GM19467 (cell line): ENCODE measurements around the gene STON1.
"Not testable (repeated sequence)": the region's sequence is repeated elsewhere in the genome, so short reads cannot be mapped to it uniquely, and the experiment has no call there.

ENCODE experiments used
- ATAC-seq: cut with Tn5 transposase; IDR thresholded peaks from one replicate; pipeline ENCODE4 v1.9.1; 2021; ENCODE audit warnings: mild to moderate bottlenecking, moderate library complexity; ENCODE audit not compliant: unreplicated experiment

Gene STON1

DNA sequence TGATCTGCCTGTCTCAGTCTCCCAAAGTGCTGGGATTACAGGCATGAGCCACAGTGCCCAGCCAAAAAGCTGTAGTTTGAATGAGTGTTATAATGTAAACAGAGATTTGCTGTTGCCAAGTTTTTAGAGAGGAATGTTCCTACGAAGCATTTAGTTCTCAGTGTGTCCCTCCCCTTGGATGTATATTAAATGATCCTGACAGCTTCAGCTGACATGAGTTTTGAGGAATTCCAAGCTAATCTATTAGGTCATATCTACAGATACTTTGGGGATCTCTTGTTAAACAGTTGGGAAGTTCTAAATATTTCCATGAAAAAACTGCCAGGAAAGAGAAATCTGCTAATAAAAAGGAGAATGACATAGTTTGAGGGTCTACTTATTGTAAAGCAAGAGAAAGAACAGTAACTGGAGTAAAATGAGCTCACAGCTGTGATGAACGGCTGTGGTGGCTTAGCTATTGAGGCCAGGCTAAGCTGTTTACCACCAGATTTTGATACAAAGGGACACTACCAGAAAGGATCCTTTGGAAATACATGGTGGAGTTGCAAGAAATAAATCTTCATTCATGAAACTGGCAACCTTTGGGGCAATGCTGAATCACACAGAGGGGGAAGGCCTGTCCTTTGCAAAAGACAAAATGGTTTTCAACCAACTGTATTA, 2.6 kb upstream of the STON1 start:
- no peak for ATAC-seq

DNA sequence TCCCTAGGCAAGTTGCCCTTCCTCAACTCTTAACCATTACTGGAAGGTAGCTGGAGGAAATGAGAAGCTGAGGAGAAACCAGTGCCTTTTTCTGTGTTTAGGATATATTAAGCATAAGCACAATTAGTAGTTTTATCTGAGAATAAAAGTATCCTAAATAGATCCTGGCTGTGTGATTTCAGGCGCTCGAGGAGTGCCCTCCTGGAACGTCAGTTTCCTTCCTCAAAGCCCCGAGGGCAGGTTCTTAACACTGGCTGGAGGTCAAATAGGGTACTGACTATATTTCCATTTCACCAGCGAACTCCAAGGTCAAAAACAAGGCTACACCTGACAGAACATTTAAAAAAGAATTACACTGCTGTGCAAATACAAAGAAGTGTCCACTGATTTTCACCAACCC, 1.5 kb upstream of the STON1 start:
- no peak for ATAC-seq

- ATAC-seq, result no peak
Measured at GRCh38 chr2:48529194-48529593, 760 bp upstream of the STON1 start.

DNA sequence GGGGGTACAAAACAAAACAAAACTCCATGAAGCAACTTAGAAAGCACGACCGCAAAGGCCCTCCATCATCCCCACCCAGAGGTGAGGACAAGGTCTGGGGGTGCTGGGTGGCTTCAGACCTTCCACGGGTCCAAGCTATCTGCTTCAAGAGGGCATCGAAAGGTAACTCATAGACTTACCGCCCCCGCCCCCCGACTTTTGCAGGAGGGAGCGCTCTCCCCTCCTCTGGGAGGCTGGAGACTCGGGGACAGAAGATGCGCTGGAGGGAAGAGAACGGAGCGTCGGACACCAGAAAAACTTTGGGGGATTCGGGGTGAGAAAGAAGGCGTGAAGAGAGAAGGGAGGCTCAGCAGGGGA, 300 bp upstream of the STON1 start:
- ATAC-seq, result no peak

DNA sequence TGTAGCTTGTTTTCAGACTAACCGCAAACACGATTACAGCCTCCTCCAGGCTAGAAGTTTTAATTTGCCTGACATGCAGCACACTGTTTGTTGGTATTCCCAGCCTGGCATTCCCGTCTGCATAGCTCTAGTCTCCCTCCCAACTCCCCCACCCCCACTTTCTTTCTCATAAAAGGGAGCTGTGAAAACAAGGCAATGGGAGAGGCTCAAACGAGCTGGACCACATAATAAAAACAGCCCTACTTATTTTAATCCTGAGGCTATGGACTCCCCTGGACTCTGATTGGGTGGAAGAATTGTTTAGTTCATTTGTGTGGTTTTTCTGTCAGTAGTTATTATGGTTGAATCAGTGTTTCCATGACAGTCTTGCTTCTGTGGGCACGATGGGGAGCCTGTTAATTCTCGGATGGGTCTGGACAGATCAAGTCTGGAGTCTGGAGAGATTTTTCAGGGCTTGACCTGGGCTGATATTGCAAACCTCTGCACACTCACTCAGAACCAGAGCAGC, 1.2 kb downstream of the STON1 start:
- ATAC-seq, result no peak

GRCh38 chr2:48532174-48532573, 2.2 kb downstream of the STON1 start:
- ATAC-seq, result no peak

- ATAC-seq, result no peak
Measured at GRCh38 chr2:48532824-48533223, 2.9 kb downstream of the STON1 start.

- ATAC-seq, result no peak
Measured at GRCh38 chr2:48534781-48535180, 4.8 kb downstream of the STON1 start.

DNA sequence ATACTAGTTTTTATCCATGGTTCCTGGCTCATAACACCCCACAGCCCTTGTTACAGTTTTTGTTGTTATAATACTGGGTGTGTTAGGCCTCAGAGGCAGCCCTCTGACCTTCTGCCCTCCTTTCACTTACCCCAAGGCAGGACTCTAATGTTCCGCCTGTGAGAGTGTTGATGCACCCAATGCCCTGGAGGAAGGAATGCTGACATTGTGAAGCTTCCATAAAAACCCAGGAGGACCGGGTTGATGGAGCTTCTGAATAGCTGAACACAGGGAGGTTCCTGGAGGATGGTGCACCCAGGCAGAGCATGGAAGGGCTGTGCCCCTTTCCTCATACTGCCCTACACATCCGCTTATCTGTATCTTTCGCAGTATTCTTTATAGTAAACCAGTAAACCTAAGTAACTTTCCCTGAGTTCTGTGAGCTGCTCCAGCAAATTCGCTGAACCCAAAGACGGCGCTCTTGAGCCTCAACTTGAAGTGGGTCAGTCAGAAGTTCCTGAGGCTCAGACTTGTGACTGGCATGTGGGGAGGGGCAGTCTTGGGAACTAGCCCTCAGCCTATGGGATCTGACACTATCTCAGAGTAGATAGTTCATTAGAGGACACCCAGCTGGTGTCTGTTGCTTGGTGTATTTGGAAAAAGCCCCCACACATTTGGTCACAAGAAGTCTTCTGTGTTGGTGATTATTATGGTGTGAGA, 10.4 kb downstream of the STON1 start:
- ATAC-seq, result no peak

DNA sequence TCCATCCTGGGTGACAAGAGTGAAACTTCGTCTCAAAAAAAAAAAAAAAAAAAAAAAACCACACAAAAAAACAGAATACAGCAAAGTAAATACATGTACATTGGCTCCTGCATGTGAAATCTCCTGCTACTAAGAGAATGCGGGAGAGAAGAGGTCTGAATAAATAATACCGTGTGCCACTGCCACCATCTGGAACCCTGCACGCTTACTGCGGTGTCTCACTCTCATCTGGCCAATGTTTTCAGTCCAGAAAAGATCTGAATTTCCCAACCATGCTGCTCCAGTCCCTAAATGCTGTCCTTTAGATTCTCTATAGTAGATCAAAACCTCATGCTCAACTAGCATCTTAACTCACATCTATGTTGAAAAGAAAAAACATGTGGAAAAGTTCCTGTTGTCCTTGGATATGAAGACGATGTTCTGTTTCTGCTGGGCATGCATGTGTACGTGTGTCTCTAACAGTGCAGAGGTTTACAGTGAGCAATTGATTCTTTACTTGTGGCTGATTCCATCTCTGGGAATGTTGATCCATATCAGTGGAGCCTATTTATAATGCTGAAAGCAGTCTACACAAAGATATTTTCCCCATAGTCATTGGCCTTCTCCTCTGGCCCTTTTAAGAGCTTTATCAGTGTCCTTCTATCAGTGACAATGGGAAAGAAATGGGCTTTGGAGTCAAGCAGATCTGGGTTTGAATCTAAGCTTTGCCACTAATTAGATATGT, 11.9 kb downstream of the STON1 start:
- no peak for ATAC-seq

- no peak for ATAC-seq
Measured at GRCh38 chr2:48543895-48544294, 13.9 kb downstream of the STON1 start.

DNA sequence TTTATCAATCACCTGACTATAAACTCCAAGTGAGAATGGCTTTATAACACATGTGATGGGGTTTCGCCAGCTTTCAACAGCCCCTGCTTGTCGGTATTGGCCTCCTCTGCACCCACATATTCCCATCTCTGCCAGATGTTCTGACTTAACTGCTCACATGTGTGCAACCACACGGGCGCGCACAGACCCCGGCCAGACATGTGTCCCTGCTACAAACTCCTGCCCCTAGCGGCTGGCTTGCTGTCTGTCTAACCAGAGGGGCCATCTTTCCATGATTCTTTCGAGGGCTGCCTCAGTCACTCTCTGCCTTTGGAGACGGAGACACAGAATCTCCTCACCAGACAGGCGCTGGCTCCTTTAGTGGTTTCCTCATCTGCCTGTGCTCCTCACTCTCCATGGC, 15.3 kb downstream of the STON1 start:
- no peak for ATAC-seq

DNA sequence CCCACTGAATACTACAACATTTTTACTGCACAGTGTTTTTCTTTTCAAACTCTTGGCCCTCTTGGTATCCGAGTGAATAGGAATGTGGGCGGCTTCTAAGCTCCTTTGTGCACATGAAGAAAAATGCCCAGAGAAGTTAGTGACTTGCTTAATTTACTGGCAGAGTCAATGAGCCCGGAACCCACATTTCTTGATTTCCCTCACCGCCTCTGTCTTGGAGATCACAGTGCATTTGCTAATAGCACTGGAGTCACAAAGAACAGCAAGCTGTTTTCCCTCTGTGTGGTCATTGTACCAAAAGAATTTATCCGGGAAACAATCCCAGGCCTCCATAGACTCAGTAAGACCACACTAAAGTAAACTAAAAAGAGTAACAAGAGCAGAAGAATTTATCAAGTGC, 18.9 kb downstream of the STON1 start:
- ATAC-seq, result no peak

DNA sequence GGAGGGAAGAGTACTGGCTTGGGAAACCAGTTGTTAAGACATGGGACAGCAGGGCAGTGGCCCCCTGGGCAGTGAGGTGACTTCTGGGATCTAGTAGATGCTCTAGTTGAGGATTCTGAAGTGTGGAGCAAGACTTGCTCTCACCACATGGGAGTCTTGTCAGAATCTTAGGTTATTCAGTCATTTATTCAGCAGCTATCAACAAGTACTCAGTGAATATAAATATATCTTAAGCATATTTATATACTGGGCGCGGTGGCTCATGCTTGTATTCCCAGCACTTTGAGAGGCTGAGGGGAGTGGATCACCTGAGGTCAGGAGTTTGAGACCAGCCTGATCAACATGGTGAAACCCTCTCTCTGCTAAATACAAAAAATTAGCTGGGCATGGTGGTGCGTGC, 20.0 kb downstream of the STON1 start:
- ATAC-seq, result no peak

GRCh38 chr2:48551548-48551947, 21.6 kb downstream of the STON1 start:
- no peak for ATAC-seq

- ATAC-seq, result not testable (repeated sequence)
Measured at GRCh38 chr2:48555071-48555470, 25.1 kb downstream of the STON1 start.

GRCh38 chr2:48558456-48558855, 28.5 kb downstream of the STON1 start:
- no peak for ATAC-seq

DNA sequence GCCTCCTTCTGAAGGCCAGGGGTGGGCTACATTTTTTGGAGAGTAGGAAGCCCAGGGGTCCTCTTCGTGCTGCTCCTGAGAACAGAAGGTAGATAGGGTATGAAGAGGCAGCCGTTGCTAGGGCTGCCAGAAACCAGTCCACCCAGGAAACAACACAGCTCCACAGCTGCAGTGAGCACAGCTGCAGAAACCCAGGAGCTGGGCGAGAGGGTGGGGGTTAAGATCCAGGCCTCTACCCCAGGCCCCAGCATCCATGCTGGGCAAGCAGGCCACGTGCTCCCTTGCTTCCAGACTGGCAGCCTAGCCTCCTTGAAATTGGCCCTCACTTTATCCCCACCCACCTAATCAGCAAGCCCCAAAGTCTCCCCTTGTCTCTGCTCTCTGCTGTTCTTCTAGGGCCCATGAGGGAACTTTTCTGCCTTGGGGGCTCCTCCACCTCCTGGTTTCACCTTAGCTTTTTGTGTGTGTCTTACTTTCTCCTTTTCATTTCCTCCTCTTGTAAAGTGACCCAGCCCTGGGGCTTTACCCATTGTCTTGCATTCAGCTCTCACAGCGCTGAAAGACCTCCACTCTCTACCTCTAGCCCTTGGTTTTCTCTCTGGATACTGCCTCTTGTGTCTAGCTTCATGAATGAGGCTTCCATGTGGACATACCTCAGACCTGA, 30.7 kb downstream of the STON1 start:
- ATAC-seq, result no peak

- ATAC-seq, result no peak
Measured at GRCh38 chr2:48562281-48562680, 32.3 kb downstream of the STON1 start.

DNA sequence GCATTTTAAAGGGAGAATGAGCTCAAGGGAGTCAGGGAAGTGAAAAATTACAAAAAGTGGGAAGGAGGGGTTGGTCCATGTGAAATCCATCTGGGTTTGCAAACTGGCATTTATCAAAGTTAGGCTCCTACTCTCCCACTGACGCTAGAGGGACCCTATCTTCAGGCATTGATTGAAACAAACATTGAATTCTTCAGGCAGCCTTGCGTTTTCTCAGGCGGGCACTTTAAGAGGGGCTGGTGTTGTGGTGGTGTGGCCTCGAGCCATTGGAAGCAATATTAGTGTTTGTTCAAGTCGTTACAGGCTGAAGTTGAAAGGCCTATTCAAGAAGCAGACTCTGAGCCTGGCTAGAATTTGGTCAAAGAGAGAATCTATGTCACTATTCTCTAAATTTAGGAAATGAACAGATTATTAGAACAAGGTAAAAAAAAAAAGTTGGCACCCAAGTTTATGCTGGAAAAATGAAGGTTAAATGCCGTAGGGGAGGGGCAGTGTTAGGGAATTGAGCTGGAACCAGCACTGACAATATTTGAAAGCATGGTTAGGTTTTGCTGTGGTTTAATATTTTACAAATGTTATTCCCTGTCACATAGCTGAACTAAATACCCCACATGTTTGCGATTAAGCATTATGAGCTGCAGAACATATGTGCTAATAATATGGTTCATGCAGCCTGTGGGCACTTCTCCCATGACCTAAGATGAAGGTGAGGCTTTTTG, 36.8 kb downstream of the STON1 start:
- ATAC-seq, result no peak

DNA sequence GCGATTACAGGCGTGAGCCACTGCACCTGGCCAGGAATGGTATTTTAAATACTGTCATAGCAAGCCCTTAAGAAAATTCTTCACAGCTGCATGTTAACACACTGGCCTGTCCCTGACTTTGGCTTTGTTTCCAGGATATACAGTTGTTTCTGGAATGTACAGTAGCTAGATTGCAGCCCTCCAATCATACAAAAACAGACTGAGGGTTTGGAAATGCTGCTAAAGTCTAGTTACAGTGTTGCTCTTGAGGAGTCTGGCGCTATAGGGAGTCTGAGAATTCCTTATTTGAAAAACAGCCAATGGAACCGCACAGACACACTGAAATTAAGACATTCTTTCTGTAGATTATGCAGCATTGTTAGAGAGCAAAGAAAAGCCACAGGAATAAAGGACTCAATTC, 37.7 kb downstream of the STON1 start:
- no peak for ATAC-seq
